ENCODE data around the gene RANBP17. TPM values are rescaled to one million over a fixed set of nuclear protein-coding genes. Genes with fewer than 3 reads are reported as not detected.

Gene RANBP17
- total RNA-seq, 2 experiments from 2014 or later = not detected

DNA sequence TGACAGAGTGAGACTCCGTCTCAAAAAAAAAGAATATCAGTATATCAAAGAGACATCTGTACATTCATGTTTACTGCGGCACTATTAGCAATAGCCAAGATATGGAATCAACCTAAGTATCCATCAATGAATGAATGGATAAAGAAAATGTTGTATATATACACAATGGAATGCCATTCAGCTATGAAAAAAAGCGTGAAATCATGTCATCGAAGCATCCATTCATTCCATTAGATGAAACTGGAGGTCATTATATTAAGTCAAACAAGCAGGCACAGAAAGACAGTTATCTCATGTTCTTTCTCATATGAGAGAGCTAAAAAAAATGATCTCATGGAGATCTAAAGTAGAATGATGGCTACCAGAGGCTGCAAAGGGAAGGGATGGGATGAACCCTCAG is 266.3 kb downstream of the RANBP17 start:
- TF ChIP-seq, protein P1, sequence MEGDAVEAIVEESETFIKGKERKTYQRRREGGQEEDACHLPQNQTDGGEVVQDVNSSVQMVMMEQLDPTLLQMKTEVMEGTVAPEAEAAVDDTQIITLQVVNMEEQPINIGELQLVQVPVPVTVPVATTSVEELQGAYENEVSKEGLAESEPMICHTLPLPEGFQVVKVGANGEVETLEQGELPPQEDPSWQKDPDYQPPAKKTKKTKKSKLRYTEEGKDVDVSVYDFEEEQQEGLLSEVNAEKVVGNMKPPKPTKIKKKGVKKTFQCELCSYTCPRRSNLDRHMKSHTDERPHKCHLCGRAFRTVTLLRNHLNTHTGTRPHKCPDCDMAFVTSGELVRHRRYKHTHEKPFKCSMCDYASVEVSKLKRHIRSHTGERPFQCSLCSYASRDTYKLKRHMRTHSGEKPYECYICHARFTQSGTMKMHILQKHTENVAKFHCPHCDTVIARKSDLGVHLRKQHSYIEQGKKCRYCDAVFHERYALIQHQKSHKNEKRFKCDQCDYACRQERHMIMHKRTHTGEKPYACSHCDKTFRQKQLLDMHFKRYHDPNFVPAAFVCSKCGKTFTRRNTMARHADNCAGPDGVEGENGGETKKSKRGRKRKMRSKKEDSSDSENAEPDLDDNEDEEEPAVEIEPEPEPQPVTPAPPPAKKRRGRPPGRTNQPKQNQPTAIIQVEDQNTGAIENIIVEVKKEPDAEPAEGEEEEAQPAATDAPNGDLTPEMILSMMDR (IDR thresholded peaks at IDR 0.05) = no peak
- no peaks in the 10 kb centered on the region for H3K4me1 Mint-ChIP-seq (ENCODE audit: low read depth)

DNA sequence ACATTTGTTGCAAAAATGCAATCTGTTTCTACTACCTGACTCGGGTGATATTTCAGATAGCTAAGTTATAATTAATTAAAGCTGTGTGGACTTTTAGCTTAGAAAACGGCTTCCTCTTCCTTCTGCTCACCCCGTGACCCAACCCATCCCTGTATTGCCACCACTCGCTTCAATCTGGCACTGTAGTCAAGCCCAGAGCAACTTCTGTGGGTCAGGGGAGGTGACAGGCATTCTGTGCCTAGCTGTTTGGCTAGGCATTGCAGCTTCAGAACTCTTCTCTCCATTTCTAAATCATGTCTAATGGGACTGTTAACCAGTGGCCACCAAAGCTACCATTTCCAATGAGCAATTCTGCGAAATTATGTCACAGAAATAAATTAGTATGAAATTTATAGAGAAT is 267.5 kb downstream of the RANBP17 start:
- no peaks in the 10 kb centered on the region for H3K36me3 Mint-ChIP-seq (ENCODE audit: low read depth)
- intact Hi-C loops (cut with DNase I, micrococcal nuclease) = no loop called here

More for the DNA sequence above, 266.3 kb downstream of the RANBP17 start:
- no peaks in the 10 kb centered on the region for H3K36me3 Mint-ChIP-seq (ENCODE audit: low read depth)
- intact Hi-C loops (cut with DNase I, micrococcal nuclease) = no loop called here
- H3K4me3 Mint-ChIP-seq = no peak overlapping the region
- DNase-seq = no peak
- ChIA-PET CTCF (no interaction called here), POLR2A (no interaction called here)
- Histone ChIP-seq H3K9me3 (ENCODE audit: control insufficient read depth in 1 of 2, insufficient read depth in 1 of 2, low read length in 2 of 2) (peaks cover 0 to 6% of the 10 kb centered on the region in 2 experiments), H3K4me1 (ENCODE audit: insufficient read depth, low read length) (no peaks in the 10 kb centered on the region), H3K27ac (ENCODE audit: low read depth in 1 of 2, low read length in 2 of 2) (no peak overlapping the region), H3K27me3 (ENCODE audit: control insufficient read depth in 1 of 2, insufficient read depth in 2 of 2, low read length in 2 of 2) (no peaks in the 10 kb centered on the region), H3K36me3 (ENCODE audit: insufficient read depth, low read length) (no peaks in the 10 kb centered on the region), H3K4me3 (ENCODE audit: low read length) (no peak overlapping the region)
- no peak overlapping the region for H3K27ac Mint-ChIP-seq
- peaks cover 6% of the 10 kb centered on the region for H3K27me3 Mint-ChIP-seq
- ATAC-seq (ENCODE audit: poor library complexity) = no peak
- H3K9me3 Mint-ChIP-seq = peaks cover 2% of the 10 kb centered on the region

DNA sequence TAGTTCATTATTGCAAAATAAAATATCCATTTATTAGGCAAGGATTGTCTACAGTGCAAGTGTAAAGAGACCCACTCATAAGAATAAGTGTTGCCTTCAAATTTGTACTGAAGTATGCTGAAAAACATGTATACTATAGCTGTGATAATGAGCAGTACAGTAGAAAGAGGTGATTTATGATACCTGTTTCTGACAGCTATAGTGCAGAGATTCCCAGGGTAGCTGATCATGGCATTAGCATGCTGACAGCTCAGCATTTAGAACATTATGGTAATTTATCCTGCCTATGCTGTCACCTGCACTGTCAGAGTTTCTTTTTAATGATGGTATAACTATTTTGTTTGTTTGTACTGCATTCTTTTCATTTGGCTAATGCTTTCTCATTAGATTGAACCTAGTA is 269.7 kb downstream of the RANBP17 start:
- Mint-ChIP-seq H3K9me3 (no peaks in the 10 kb centered on the region), H3K36me3 (ENCODE audit: low read depth) (no peaks in the 10 kb centered on the region), H3K4me3 (no peak overlapping the region), H3K4me1 (ENCODE audit: low read depth) (no peaks in the 10 kb centered on the region), H3K27me3 (peaks cover 5% of the 10 kb centered on the region), H3K27ac (no peak overlapping the region)
- ATAC-seq (ENCODE audit: poor library complexity) = no peak
- ChIA-PET POLR2A (no interaction called here), CTCF (interaction anchor here (1.8 kb wide), 1 partner anchor 11 kb away, joined by 6 read pairs; no protein-coding TSS in a partner anchor)
- Histone ChIP-seq H3K36me3 (ENCODE audit: insufficient read depth, low read length) (no peaks in the 10 kb centered on the region), H3K9me3 (ENCODE audit: control insufficient read depth in 1 of 2, insufficient read depth in 1 of 2, low read length in 2 of 2) (no peaks in the 10 kb centered on the region), H3K27ac (ENCODE audit: low read depth in 1 of 2, low read length in 2 of 2) (no peak overlapping the region), H3K4me1 (ENCODE audit: insufficient read depth, low read length) (no peaks in the 10 kb centered on the region), H3K27me3 (ENCODE audit: control insufficient read depth in 1 of 2, insufficient read depth in 2 of 2, low read length in 2 of 2) (no peaks in the 10 kb centered on the region), H3K4me3 (ENCODE audit: low read length) (no peak overlapping the region)
- TF ChIP-seq, protein P1 (IDR thresholded peaks at IDR 0.05) = no peak
- DNase-seq = no peak
- intact Hi-C loops (cut with DNase I, micrococcal nuclease) = no loop called here

More for the DNA sequence above, 267.5 kb downstream of the RANBP17 start:
- Histone ChIP-seq H3K36me3 (ENCODE audit: insufficient read depth, low read length) (no peaks in the 10 kb centered on the region), H3K27ac (ENCODE audit: low read depth in 1 of 2, low read length in 2 of 2) (no peak overlapping the region), H3K27me3 (ENCODE audit: control insufficient read depth in 1 of 2, insufficient read depth in 2 of 2, low read length in 2 of 2) (no peaks in the 10 kb centered on the region), H3K4me1 (ENCODE audit: insufficient read depth, low read length) (no peaks in the 10 kb centered on the region), H3K4me3 (ENCODE audit: low read length) (no peak overlapping the region), H3K9me3 (ENCODE audit: control insufficient read depth in 1 of 2, insufficient read depth in 1 of 2, low read length in 2 of 2) (peaks cover 0 to 3% of the 10 kb centered on the region in 2 experiments)
- ATAC-seq (ENCODE audit: poor library complexity) (no peak), DNase-seq (no peak)
- Mint-ChIP-seq H3K9me3 (peaks cover 2% of the 10 kb centered on the region), H3K4me3 (no peak overlapping the region), H3K27me3 (peaks cover 4% of the 10 kb centered on the region), H3K27ac (no peak overlapping the region), H3K4me1 (ENCODE audit: low read depth) (no peaks in the 10 kb centered on the region)
- TF ChIP-seq, protein P1 (IDR thresholded peaks at IDR 0.05) = no peak
- ChIA-PET POLR2A (no interaction called here), CTCF (no interaction called here)

All from CD4-positive, alpha-beta T cell (primary cell).